ENCODE results near the gene NDC80. TPM values are rescaled to one million over a fixed set of nuclear protein-coding genes. Genes with fewer than 3 reads are reported as not detected.

The NDC80 gene
- total RNA-seq, 1 donor from 2014 or later: 8.6 TPM

- H3K27me3 Mint-ChIP-seq (ENCODE audit: unreplicated experiment): peaks cover 4% of the 10 kb centered on the region
- no peaks in the 10 kb centered on the region for H3K4me1 Mint-ChIP-seq (ENCODE audit: unreplicated experiment)
- no peak overlapping the region for H3K4me3 Mint-ChIP-seq (ENCODE audit: unreplicated experiment)
- H3K9me3 Mint-ChIP-seq (ENCODE audit: unreplicated experiment): no peaks in the 10 kb centered on the region
- no peak overlapping the region for H3K27ac Mint-ChIP-seq (ENCODE audit: unreplicated experiment)
- no peak for TF ChIP-seq CTCF (IDR thresholded peaks at IDR 0.05; ENCODE audit: unreplicated experiment)
- H3K36me3 Mint-ChIP-seq (ENCODE audit: low read depth, unreplicated experiment): no peaks in the 10 kb centered on the region
- no peak for DNase-seq (ENCODE audit: low spot score)
Observed at GRCh38 chr18:2627821-2628276, 56.5 kb downstream of the NDC80 start.

- Mint-ChIP-seq H3K9me3 (ENCODE audit: unreplicated experiment) (no peaks in the 10 kb centered on the region), H3K4me1 (ENCODE audit: unreplicated experiment) (no peaks in the 10 kb centered on the region), H3K4me3 (ENCODE audit: unreplicated experiment) (no peak overlapping the region), H3K36me3 (ENCODE audit: low read depth, unreplicated experiment) (peaks cover under 1% of the 10 kb centered on the region), H3K27ac (ENCODE audit: unreplicated experiment) (no peak overlapping the region), H3K27me3 (ENCODE audit: unreplicated experiment) (peaks cover 4% of the 10 kb centered on the region)
- TF ChIP-seq CTCF (IDR thresholded peaks at IDR 0.05; ENCODE audit: unreplicated experiment): no peak
- no peak for DNase-seq (ENCODE audit: low spot score)
Observed at GRCh38 chr18:2629003-2629402, 57.6 kb downstream of the NDC80 start.

GRCh38 chr18:2635586-2635985 is 64.2 kb downstream of the NDC80 start:
- Mint-ChIP-seq H3K4me3 (ENCODE audit: unreplicated experiment) (no peak overlapping the region), H3K36me3 (ENCODE audit: low read depth, unreplicated experiment) (peaks cover 4% of the 10 kb centered on the region), H3K9me3 (ENCODE audit: unreplicated experiment) (no peaks in the 10 kb centered on the region), H3K4me1 (ENCODE audit: unreplicated experiment) (peaks cover 8% of the 10 kb centered on the region), H3K27me3 (ENCODE audit: unreplicated experiment) (peaks cover 3% of the 10 kb centered on the region), H3K27ac (ENCODE audit: unreplicated experiment) (no peak overlapping the region)
- TF ChIP-seq CTCF (IDR thresholded peaks at IDR 0.05; ENCODE audit: unreplicated experiment): no peak
- DNase-seq (ENCODE audit: low spot score): no peak

GRCh38 chr18:2636126-2636631 is 64.8 kb downstream of the NDC80 start:
- Mint-ChIP-seq H3K9me3 (ENCODE audit: unreplicated experiment) (no peaks in the 10 kb centered on the region), H3K27ac (ENCODE audit: unreplicated experiment) (peak overlapping the region; percentile 78), H3K27me3 (ENCODE audit: unreplicated experiment) (peaks cover 3% of the 10 kb centered on the region), H3K4me1 (ENCODE audit: unreplicated experiment) (peaks cover 8% of the 10 kb centered on the region), H3K36me3 (ENCODE audit: low read depth, unreplicated experiment) (peaks cover 4% of the 10 kb centered on the region), H3K4me3 (ENCODE audit: unreplicated experiment) (no peak overlapping the region)
- no peak for DNase-seq (ENCODE audit: low spot score)
- no peak for TF ChIP-seq CTCF (IDR thresholded peaks at IDR 0.05; ENCODE audit: unreplicated experiment)

GRCh38 chr18:2641638-2642037 is 70.3 kb downstream of the NDC80 start:
- Mint-ChIP-seq H3K36me3 (ENCODE audit: low read depth, unreplicated experiment) (no peaks in the 10 kb centered on the region), H3K4me1 (ENCODE audit: unreplicated experiment) (peaks cover 3% of the 10 kb centered on the region), H3K4me3 (ENCODE audit: unreplicated experiment) (no peak overlapping the region), H3K27me3 (ENCODE audit: unreplicated experiment) (no peaks in the 10 kb centered on the region), H3K27ac (ENCODE audit: unreplicated experiment) (no peak overlapping the region), H3K9me3 (ENCODE audit: unreplicated experiment) (no peaks in the 10 kb centered on the region)
- TF ChIP-seq CTCF (IDR thresholded peaks at IDR 0.05; ENCODE audit: unreplicated experiment): no peak
- no peak for DNase-seq (ENCODE audit: low spot score)

Measured in endothelial cell (in vitro differentiated cells).